ENCODE results near the gene OST4.

DNA sequence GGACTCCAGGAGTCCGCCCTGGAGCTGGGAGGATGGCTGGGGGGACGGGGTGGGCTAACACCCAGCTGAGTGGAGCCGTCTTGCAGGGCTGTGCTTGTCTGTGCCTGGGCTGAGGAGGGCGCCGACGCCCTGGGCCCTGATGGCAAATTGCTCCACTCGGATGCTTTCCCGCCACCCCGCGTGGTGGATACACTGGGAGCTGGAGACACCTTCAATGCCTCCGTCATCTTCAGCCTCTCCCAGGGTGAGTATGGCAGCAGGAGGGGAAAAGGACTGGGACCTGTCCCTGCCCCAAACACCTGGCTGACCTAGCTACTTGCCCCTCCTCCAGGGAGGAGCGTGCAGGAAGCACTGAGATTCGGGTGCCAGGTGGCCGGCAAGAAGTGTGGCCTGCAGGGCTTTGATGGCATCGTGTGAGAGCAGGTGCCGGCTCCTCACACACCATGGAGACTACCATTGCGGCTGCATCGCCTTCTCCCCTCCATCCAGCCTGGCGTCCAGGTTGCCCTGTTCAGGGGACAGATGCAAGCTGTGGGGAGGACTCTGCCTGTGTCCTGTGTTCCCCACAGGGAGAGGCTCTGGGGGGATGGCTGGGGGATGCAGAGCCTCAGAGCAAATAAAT, 28.0 kb upstream of the OST4 start:
- TF ChIP-seq POLR2AphosphoS5 (IDR thresholded peaks at IDR 0.05) (no peak), POLR2A (IDR thresholded peaks at IDR 0.05) (no peak), EP300 (IDR thresholded peaks at IDR 0.05; ENCODE audit: low read depth) (no peak)
- TF ChIP-seq, protein P1, sequence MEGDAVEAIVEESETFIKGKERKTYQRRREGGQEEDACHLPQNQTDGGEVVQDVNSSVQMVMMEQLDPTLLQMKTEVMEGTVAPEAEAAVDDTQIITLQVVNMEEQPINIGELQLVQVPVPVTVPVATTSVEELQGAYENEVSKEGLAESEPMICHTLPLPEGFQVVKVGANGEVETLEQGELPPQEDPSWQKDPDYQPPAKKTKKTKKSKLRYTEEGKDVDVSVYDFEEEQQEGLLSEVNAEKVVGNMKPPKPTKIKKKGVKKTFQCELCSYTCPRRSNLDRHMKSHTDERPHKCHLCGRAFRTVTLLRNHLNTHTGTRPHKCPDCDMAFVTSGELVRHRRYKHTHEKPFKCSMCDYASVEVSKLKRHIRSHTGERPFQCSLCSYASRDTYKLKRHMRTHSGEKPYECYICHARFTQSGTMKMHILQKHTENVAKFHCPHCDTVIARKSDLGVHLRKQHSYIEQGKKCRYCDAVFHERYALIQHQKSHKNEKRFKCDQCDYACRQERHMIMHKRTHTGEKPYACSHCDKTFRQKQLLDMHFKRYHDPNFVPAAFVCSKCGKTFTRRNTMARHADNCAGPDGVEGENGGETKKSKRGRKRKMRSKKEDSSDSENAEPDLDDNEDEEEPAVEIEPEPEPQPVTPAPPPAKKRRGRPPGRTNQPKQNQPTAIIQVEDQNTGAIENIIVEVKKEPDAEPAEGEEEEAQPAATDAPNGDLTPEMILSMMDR (IDR thresholded peaks at IDR 0.05) = no peak
